ENCODE results near the gene NFATC2.

NFATC2 gene

DNA sequence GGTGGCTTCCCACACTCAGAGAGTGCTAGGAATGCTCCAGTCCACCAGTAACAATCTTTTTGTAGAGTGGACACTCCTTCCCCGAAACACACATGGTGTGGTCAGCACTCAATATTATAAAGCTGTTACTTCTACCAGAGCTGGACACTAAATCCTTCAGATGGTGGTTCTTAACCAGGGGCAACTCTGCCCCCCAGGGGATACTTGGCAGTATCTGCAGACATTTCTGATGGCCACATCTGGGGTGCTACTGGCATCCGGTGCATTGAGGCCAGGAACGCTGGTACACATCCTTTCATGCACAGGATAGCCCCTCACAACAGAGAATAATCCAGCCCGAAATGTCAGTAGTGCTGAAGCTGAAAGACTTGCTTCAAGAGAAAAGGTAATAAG lies 124.4 kb downstream of the NFATC2 start:
- DNase-seq (ENCODE audit: extremely low read depth in 1 of 2, low read depth in 1 of 2) = no peak

DNA sequence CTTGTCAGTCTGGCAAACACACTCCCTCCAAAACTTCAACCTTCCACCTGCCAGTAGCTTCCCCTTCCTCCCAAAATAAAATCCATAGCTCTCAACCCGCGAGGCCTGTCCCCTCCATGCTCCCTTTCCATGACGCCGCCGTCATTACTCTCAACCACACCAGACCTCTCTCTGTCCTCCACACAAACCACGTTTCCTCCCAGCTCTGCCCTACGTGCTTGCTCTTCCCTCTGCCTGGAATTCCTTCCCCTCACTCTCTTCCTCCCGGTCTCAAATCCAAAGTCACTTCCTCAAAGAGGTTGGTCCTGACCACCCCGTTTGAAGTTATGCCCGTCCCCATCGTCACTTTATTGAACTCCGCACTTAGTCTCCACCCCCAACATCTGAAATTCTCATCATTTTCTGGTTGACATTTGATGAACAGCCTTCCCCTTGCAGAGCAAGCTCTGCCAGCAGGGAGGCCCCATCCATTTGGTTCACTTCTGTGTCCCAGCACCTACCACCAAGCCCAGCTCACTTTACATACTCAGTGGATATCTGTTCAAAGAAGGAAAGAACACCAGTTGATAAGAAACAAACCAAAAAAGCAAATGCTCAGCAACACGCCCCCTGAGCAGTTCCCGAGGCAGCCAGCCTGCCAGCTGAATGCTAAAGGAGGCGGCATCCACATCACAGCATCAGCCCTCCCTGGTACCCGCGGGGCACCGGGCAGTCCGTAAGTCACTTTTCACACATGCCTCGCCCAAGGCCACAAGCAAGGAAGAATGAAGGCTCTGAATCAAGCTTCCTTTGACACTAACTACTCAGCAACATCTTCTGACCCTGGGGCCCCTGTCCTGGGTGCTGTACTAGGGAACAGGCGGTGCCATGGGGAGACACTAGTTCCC lies 125.0 kb downstream of the NFATC2 start:
- DNase-seq (ENCODE audit: extremely low read depth in 1 of 2, low read depth in 1 of 2) = no peak

DNA sequence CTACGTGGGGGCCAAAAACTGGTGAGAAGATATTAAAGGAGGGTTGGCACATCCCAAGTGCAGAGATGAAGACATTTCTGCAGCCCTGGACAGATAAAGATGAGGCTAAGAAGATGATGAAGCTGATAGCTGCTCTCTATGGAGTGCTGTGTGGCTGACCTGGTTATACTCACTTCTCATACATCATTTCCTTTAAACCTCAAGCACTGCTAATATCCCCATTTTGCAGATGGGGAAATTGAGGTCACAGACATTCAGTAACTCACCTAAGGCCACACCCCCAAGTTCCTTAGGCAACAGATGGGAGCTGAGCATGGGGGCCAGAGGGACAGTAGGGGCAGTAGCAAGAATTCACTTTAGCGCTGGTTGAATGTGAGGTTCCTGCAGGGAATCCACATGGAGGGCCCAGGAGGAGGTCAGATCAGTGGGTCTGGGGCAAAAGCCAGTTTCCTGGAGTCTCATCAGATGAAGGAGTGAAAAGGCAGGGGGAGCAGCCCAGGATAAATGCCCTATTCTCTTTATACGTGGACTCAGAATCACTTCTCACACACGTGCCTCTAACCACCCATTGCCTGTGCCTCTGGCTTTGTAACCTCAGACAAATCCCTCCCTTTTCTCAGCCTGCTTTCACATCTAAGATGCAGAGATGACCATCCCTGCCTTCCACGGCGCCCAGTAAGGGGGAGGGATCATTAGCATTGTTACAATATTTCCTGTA lies 125.8 kb downstream of the NFATC2 start:
- no peak for DNase-seq (ENCODE audit: extremely low read depth in 1 of 2, low read depth in 1 of 2)

DNA sequence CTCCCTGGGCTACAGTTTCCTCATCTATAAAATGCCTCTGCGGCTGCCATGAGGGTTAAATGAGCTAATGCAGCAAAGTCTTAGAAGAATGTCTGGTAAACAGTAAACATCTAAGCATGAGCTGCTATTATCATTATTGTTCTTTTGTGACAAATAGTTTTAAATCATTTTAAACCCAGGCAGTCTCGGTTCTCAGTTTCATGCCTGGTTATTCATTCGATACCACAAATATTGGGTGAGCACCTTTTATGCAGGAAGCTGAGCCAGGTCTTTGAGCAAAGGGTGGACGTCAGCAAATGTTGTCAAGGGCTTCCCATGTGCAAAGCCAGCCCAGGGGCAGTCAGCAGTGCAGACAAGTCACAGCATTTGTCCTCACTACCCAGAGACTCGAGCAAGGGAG lies 128.7 kb downstream of the NFATC2 start:
- DNase-seq (ENCODE audit: extremely low read depth in 1 of 2, low read depth in 1 of 2) = no peak

DNA sequence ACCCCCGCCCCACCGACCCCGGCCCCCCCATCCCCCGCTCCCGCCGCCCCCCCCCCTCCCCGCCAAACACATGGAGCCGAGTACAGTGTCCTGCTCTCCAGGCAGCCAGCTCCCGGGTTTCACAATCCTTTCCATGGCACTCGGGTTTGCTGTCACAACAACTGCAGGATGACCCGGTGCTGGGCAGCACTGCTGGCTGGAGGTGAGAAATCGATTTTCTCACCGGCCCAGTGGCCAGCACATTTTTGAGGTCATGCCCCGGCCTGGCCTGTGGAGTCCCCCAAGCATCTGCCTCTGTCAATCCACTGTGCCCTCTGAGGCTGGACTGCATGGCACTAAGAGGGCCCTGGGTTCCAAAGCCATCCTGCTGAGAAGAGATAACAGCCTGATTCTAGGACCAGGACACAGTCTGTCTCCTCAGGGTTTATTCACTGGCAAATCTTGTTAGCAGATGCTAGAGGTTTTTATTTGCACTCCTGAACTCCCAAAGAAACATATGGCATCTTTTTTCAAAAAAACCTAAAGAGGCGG lies 129.5 kb downstream of the NFATC2 start:
- no peak for DNase-seq (ENCODE audit: extremely low read depth in 1 of 2, low read depth in 1 of 2)

DNA sequence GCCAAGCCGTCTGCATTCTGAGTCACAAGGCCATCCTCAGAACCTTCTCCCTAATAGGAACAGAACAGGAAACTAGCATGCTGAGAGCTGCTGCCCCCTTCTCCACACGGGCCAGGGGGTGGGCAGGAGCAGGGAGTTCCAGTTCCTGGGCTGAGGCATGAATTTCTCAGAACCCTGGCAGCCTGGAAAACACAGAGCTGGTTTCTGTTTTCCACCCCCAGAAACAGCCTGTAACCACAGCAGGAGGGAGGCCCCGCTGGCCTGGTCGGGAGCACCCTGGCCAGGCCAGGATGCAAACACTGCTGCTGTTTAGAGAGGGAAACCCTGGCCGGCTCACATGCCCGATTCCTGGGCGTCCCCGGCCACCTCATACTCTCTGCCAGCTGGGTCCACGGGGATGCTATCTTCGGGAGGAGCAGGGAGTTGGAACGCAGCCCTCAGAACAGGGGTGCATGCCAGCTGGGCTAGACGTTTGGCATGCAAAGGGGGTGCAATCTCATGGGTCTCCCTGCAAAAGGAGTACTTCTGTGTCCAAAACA lies 130.1 kb downstream of the NFATC2 start:
- no peak for DNase-seq (ENCODE audit: extremely low read depth in 1 of 2, low read depth in 1 of 2)

DNA sequence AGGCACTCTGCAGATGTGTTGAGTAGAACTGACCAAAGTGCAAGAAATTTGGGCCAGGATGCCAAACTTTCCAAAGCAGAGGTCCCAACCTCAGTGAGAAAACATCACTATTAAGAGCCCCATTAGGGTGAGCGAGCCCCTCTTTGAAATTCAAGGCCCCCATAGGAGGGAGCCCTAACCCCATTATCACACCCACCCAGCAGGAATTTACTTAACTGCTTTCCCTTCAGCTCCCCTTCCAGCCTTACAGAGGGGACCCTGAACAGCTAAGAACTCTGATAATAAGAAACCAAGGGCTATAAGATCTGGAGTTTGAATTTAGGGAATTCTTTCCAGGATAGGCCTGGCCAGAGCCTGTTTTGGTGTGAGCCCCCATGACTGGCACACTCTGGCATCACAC lies 130.6 kb downstream of the NFATC2 start:
- no peak for DNase-seq (ENCODE audit: extremely low read depth in 1 of 2, low read depth in 1 of 2)

DNA sequence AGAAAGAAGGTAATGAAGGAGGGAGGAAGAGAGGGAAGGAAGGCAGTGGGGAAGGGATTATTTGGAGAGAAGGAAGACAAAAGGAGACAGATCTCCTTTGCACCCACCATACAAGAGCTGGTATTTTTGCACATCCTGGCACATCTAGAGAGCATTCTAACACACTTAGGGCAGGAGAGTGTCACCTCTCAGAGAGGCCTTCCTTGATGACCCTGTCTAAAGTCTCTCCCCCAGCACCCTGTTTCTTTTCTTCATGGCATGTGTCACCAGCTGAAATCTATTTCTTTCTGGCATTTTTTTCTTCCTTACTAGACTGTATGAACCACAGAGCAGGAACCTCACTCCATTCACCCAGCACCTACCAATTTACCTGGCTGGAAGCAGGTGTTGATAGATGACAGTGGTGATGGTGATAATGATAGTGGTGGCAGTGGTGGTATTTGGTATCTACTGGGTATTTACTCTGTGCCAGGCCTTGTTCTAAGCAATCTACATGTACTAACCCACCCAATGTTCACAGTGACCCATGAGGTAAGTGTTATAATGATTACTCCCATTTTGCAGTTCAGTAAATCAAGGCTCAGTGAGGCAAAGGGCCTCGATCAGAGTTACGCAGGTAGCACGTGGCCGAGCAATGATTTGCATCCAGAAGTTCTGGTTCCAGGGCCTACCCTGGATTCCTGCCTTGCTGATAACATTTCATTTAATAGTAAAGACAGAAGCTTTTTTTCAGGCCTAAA lies 131.8 kb downstream of the NFATC2 start:
- no peak for DNase-seq (ENCODE audit: extremely low read depth in 1 of 2, low read depth in 1 of 2)

DNA sequence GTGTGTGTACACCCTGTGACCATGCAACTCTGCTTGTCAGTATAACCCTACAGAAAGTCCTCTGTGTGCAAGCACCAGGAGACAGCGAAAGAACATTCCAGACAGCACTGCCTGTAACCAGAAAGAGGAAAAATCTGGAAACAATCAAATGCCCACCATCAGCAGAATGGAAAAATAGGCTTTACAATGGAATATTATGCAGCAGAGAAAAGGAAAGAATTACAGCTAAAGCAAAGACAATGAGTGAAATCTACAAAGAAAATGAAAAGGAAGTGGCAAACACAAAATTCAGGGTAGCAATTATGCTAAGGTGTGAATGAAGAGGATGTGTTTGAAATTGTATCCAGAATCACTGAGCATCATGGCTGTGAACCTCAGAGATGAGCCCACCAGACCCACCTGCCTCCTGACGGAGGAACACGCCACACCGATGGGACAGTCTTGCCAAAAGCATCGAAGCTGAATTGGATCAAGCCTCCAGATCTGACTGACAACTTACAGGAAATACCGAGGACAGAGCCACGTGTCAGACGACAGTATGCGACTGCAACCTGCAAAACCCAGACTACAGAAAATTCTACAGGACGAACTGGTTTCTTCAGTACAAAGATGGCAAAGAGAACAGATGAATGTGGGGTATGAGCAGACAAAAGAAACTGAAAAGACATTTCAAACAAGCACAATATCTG lies 133.2 kb downstream of the NFATC2 start:
- DNase-seq (ENCODE audit: extremely low read depth in 1 of 2, low read depth in 1 of 2) = no peak

DNA sequence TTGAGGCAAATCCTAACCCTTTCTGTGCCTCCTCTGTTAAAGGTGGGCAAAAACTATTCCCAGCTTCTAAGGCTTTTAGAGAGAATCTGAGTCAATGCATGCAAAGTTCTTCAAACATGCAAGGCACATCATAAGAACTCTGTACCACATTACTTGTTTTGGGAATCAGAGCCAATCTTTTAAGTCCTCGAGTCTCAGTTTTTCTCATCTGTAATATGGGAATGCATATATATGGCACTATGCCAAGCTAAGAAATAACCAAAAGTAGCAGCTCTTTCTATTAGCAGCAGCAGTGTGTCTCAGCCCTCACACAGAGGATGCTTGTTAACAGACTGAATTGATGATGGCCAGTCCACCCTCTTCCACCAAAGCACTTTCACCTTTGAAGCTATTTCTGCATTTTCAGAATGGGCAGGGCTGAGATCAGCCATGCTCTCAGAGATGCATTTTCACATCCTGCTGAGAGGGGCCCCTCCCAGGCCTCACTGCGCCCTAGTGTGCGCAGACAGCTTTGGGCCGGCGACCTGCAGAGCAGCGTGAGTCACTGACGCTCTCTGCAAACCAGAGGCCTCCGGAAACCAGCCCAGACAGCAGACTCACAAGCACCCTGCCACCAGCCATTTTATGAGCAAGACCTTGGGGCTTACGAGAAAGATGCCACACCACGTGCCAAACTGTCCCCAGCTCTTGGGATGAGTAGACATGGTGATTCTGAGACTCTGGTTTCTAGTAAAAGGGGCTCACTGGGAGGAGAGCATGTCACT lies 138.0 kb downstream of the NFATC2 start:
- DNase-seq (ENCODE audit: extremely low read depth in 1 of 2, low read depth in 1 of 2) = peak; percentile 67 to 68

DNA sequence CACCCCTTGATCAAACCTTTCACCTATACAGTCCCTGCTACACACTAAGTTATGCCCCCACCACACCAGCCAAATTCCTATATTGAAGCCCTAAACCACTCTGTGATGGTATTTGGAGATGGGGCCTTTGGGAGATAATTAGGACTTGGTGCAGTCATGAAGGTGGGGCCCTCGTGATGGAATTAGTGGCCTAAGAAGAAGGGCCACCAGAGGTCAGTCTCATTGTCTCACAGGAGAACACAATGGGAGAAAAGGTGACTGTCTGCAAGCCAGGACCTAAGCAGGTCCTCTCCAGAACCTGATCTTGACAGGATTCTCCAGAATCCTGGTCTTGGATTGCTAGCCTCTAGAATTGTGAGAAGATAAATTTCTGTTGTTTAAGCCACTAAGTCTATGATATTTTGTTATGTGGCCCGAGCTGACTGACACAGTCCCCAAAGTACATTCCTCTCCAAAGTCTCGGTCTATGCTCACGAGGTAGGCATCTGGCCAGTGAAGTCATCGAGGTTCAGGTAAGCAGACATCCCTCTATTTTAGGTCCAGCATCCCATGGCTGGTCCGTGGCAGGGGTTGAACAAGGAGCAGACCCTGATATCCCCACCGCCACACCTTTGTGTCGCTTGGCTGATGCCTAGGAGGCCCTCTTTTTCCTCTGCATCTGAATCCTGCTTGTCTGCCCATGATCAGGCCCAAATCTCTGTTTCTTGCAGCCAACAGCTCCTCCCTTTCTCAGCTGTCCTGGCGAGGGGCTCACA lies 138.9 kb downstream of the NFATC2 start:
- DNase-seq (ENCODE audit: extremely low read depth in 1 of 2, low read depth in 1 of 2) = no peak

DNA sequence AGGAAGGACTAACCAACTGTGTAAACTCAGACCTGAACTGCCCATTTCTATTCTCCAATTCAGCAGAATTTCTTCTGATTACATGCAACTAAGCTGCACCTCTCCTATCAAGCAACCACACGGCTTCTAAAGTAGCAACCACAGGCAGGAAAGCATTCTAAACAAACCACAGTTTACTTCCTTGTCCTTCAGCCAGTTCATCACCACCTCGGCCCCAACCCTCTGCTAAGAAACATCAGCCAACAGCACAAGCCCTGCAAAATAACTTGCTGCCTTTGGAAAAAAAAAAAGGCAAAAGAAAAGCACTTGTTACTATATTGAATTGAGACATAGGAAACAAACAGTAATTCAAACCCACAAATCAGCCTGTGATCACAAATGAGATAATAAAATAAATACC lies 140.3 kb downstream of the NFATC2 start:
- no peak for DNase-seq (ENCODE audit: extremely low read depth in 1 of 2, low read depth in 1 of 2)

DNA sequence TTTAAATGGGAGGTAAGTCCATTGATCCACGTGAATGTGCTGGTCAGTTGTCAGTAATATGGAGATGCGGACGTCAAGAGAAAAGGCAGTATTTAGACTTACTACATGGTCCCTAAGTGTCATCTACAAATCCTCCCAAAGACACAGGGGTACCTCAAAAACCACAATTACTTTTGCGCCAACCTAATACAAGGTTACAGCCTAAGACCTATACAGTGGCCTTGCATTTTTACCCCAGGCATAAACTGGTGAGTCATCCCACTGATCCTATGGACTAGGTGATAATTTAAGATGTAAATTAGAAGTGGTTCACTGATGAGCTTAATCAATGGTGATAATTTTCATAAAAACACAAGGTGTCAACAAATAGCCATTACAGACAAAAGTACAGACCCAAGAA lies 141.0 kb downstream of the NFATC2 start:
- no peak for DNase-seq (ENCODE audit: extremely low read depth in 1 of 2, low read depth in 1 of 2)

DNA sequence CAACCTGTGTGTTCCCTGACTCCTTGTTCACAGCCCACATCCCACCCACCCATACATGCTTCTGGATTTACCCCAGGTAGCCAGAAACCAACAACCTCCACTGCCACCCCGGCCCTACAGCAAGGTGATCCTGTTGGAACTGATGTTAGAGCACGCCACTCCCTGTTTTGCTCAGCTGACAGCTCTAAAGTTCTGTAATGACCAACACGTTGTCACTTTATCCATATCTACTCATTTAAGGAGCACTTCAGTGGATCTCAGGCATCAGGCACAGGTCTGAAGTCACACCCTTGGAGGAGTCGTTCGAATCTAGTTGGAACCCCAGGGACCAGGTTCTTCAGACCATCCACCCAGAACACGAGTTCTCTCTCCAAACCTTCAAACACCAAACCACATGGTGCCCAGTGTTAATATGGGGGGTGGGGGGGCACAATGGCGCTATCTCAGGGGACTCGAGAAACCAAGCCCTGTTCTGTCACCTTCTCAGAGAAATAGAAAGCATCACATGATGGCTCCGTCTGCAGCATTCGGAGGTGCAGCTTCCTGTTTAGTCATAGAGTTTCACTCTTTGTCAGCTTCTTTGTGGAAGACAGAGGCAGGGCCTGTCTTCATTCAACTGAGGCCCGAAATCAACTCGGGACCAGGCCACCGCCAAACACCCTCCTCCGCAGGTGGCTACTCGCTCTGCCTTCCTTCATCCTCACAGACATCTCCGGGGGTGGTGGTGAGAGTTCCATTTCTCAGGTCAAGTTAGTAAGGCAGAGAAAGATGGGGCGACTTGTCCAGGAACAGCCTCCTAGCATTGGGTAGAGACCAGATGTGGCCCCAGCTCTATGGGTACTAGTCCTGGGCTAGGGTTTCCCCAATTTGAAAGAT lies 142.2 kb downstream of the NFATC2 start:
- DNase-seq (ENCODE audit: extremely low read depth in 1 of 2, low read depth in 1 of 2) = peak; percentile 24 to 27

DNA sequence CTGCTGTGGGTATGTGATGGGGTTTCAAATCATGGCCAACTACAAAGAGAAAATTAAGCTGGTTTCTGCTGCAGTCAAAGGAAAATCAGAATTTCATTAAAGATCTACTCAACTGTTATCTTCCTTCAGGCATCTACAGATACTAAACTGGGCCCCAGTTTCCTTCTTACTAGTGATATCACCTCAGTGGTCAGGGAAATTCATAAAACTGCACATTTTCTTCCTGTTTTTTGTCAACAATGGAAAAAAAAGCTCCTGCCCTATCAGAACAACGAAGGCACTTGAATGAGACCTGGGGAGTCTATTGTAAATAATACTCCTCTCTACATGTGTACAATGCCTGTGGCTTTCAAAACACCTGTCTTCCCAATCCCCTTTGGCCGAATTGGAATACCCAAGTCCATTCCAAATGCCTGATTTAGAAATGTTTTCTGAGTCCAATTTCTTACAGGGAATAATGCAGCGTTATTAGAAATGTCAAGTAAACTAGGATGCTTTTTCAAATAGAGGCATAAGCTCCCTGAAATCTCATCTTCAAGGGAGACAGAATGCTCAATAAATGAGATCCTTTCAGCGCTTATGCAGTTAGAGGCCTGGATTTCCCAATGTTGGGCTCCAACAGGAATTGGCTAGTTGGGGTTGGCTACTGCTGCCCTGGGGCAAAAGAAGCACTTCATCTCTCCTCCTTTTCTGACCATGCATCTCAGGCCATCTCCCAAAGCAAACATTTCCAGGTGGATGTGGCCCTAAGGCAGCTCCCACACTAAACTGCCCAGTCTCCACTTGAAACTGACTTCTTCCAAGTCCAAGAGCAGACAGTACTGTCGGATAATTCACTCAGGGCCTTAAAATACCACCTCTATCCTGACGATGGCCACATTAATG lies 143.3 kb downstream of the NFATC2 start:
- no peak for DNase-seq (ENCODE audit: extremely low read depth in 1 of 2, low read depth in 1 of 2)

DNA sequence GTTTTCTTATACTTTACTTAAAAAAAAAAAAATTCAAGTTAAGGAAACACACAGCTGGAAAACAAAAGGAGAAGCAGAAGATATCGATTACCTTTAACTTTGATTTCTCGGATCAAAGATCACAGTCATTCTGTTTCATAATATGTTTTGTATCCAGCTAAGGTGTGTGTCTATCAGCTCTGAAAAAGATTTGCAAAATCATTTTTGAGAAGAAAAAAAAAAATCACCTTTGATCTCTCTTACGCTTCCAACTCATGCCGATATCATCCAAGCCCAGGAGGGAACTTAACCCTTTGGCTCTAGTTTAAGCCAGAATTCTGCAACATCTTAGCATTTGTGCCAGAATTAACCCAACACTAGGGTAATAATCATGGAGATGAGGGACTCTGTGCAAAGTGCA lies 144.0 kb downstream of the NFATC2 start:
- DNase-seq (ENCODE audit: extremely low read depth in 1 of 2, low read depth in 1 of 2) = no peak

DNA sequence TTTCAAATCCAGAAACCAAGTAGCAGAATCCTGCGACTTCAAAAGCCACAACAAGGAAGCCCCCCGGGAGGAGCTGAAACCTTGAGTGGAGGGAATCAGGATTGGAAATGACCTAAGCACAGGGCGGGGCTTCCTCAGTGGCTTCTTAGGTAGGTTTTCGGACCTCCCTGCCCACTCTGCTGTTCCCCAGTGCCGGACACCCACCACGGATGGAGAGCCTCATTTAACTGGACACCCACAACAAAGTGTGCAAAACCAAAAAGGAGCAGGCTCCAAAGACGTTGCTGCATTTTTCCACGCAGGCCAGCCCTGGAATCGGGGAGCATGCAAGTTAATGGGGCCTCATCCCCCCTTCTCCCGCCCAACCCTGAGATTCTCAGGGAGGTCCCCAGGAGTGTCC lies 144.4 kb downstream of the NFATC2 start:
- DNase-seq (ENCODE audit: extremely low read depth in 1 of 2, low read depth in 1 of 2) = no peak

Data from activated CD8-positive, alpha-beta memory T cell treated with anti-CD3 and anti-CD28 coated beads for 1 hour (primary cell).